HL-60 (cell line): ENCODE results near the gene TPST1.
A peak's percentile ranks its signal among the peaks of the same experiment; 100 is the strongest.

Experiments
- DNase-seq, 2 experiments: peaks; one replicate each; pipeline ENCODE4 v3.0.0-alpha.2; 2010 to 2020; ENCODE audit warnings: low read depth in 1 of 2, low spot score in 1 of 2
- H3K27ac ChIP-seq: fragments of 250-450 bp; sonication (Bioruptor Pico); replicated peaks from 2 replicates; pipeline ENCODE4 v1.5.1; 2020; ENCODE audit warnings: mild to moderate bottlenecking, moderate library complexity
- H3K27me3 ChIP-seq: fragments of 250-450 bp; sonication (Bioruptor Pico); 2 replicates; pipeline ENCODE4 v1.5.1; 2021; ENCODE audit warnings: mild to moderate bottlenecking, moderate library complexity; ENCODE audit not compliant: insufficient read depth, poor library complexity, severe bottlenecking
- H3K4me3 ChIP-seq: replicated peaks from 2 replicates; pipeline ENCODE4 v1.5.1; 2011; ENCODE audit warnings: mild to moderate bottlenecking, control low read depth, low read length; ENCODE audit not compliant: insufficient read depth
- CTCF ChIP-seq: IDR thresholded peaks from one replicate; pipeline ENCODE4 v1.5.1; 2011; ENCODE audit warnings: low read length, control low read depth, inconsistent platforms; ENCODE audit not compliant: insufficient read depth
- GABPA ChIP-seq: IDR thresholded peaks from 2 replicates; pipeline ENCODE4 v1.6.1; 2012; ENCODE audit warnings: low read depth
- POLR2AphosphoS5 ChIP-seq: IDR thresholded peaks from 2 replicates; pipeline ENCODE4 v1.6.1; 2012; ENCODE audit warnings: low read depth
- REST ChIP-seq: IDR thresholded peaks from 2 replicates; pipeline ENCODE4 v1.6.1; 2012; ENCODE audit warnings: low read depth; ENCODE audit not compliant: insufficient replicate concordance
- SPI1 ChIP-seq: IDR thresholded peaks from 2 replicates; pipeline ENCODE4 v1.6.1; 2012; ENCODE audit warnings: low read depth, mild to moderate bottlenecking, borderline replicate concordance

The TPST1 gene

GRCh38 chr7:66403564-66403963, 198.4 kb downstream of the TPST1 start:
- TF ChIP-seq POLR2AphosphoS5: no peak
- TF ChIP-seq GABPA: no peak
- TF ChIP-seq SPI1: no peak
- no peak for TF ChIP-seq CTCF
- no peak for TF ChIP-seq REST
- no peak overlapping the region for H3K4me3 ChIP-seq
- DNase-seq: peak in 1 of 2 experiments; percentile 24

GRCh38 chr7:66409493-66409892, 204.4 kb downstream of the TPST1 start:
- TF ChIP-seq REST (no peak), POLR2AphosphoS5 (no peak), SPI1 (no peak), GABPA (no peak), CTCF (no peak)
- no peaks in the 10 kb centered on the region for H3K27me3 ChIP-seq
- H3K27ac ChIP-seq: no peak overlapping the region
- DNase-seq: no peak
- H3K4me3 ChIP-seq: no peak overlapping the region

More at GRCh38 chr7:66403564-66403963, 198.4 kb downstream of the TPST1 start:
- no peaks in the 10 kb centered on the region for H3K27me3 ChIP-seq
- no peak overlapping the region for H3K27ac ChIP-seq
